IPS-18a (cell line): ENCODE results near the gene ZNF680.
"Not testable (repeated sequence)": the region's sequence is repeated elsewhere in the genome, so short reads cannot be mapped to it uniquely, and the experiment has no call there.

Experiments
- H3K27ac ChIP-seq: one replicate; pipeline ENCODE4 v1.5.1; 2013; ENCODE audit warnings: low read length
- H3K27me3 ChIP-seq: one replicate; pipeline ENCODE4 v1.6.1; 2013; ENCODE audit warnings: mild to moderate bottlenecking, low read length; ENCODE audit not compliant: control insufficient read depth, insufficient read depth
- H3K36me3 ChIP-seq: one replicate; pipeline ENCODE4 v1.6.1; 2013; ENCODE audit warnings: low read depth, low read length; ENCODE audit not compliant: control insufficient read depth
- H3K4me1 ChIP-seq: one replicate; pipeline ENCODE4 v1.6.1; 2013; ENCODE audit warnings: low read depth, low read length; ENCODE audit not compliant: control insufficient read depth
- H3K4me3 ChIP-seq: one replicate; pipeline ENCODE4 v1.5.1; 2013; ENCODE audit warnings: low read length
- H3K9ac ChIP-seq: one replicate; pipeline ENCODE4 v1.6.1; 2013; ENCODE audit warnings: mild to moderate bottlenecking, low read length, moderate library complexity
- H3K9me3 ChIP-seq: one replicate; pipeline ENCODE4 v1.6.1; 2013; ENCODE audit warnings: low read depth, low read length; ENCODE audit not compliant: control insufficient read depth

Gene ZNF680

GRCh38 chr7:64554188-64554587, 8.7 kb downstream of the ZNF680 start:
- H3K27me3 ChIP-seq, H3K9ac ChIP-seq, H3K27ac ChIP-seq, H3K4me1 ChIP-seq, H3K4me3 ChIP-seq, H3K36me3 ChIP-seq: not testable (repeated sequence)
- H3K9me3 ChIP-seq: peaks cover 14% of the 10 kb centered on the region

GRCh38 chr7:64551375-64552142, 11.3 kb downstream of the ZNF680 start:
- Histone ChIP-seq H3K4me3 (no peak overlapping the region), H3K27ac (no peak overlapping the region), H3K4me1 (no peaks in the 10 kb centered on the region), H3K27me3 (no peaks in the 10 kb centered on the region), H3K9me3 (peaks cover 10% of the 10 kb centered on the region), H3K9ac (no peak overlapping the region), H3K36me3 (no peaks in the 10 kb centered on the region)

- Histone ChIP-seq H3K36me3 (peaks cover 23% of the 10 kb centered on the region), H3K27me3 (no peaks in the 10 kb centered on the region), H3K27ac (no peak overlapping the region)
Measured at GRCh38 chr7:64544010-64544409, 18.9 kb downstream of the ZNF680 start.

GRCh38 chr7:64541438-64542359, 21.2 kb downstream of the ZNF680 start:
- Histone ChIP-seq H3K36me3 (peaks cover 27% of the 10 kb centered on the region), H3K9me3 (peaks cover 3% of the 10 kb centered on the region), H3K9ac (no peak overlapping the region)

More at GRCh38 chr7:64544010-64544409, 18.9 kb downstream of the ZNF680 start:
- H3K9me3 ChIP-seq: peaks cover 3% of the 10 kb centered on the region
- no peak overlapping the region for H3K4me3 ChIP-seq
- no peak overlapping the region for H3K9ac ChIP-seq
- H3K4me1 ChIP-seq: no peaks in the 10 kb centered on the region

GRCh38 chr7:64533756-64534155, 29.1 kb downstream of the ZNF680 start:
- Histone ChIP-seq H3K27me3 (no peaks in the 10 kb centered on the region), H3K36me3 (peaks cover 12% of the 10 kb centered on the region), H3K4me3 (no peak overlapping the region), H3K9me3 (peaks cover 28% of the 10 kb centered on the region), H3K9ac (no peak overlapping the region), H3K27ac (no peak overlapping the region), H3K4me1 (no peaks in the 10 kb centered on the region)

More at GRCh38 chr7:64541438-64542359, 21.2 kb downstream of the ZNF680 start:
- no peaks in the 10 kb centered on the region for H3K4me1 ChIP-seq
- no peak overlapping the region for H3K27ac ChIP-seq
- H3K27me3 ChIP-seq: no peaks in the 10 kb centered on the region
- no peak overlapping the region for H3K4me3 ChIP-seq

- peaks cover 66% of the 10 kb centered on the region for H3K9me3 ChIP-seq
Measured at GRCh38 chr7:64528770-64529169, 34.1 kb downstream of the ZNF680 start.

GRCh38 chr7:64521409-64521984, 41.4 kb downstream of the ZNF680 start:
- Histone ChIP-seq H3K9ac (no peak overlapping the region), H3K27me3 (no peaks in the 10 kb centered on the region), H3K27ac (no peak overlapping the region), H3K9me3 (peaks cover 88% of the 10 kb centered on the region), H3K36me3 (peaks cover 22% of the 10 kb centered on the region), H3K4me1 (no peaks in the 10 kb centered on the region), H3K4me3 (no peak overlapping the region)

More at GRCh38 chr7:64528770-64529169, 34.1 kb downstream of the ZNF680 start:
- H3K9ac ChIP-seq: no peak overlapping the region
- H3K27me3 ChIP-seq: no peaks in the 10 kb centered on the region
- peaks cover 24% of the 10 kb centered on the region for H3K36me3 ChIP-seq
- no peak overlapping the region for H3K4me3 ChIP-seq
- H3K4me1 ChIP-seq: no peaks in the 10 kb centered on the region
- H3K27ac ChIP-seq: no peak overlapping the region

GRCh38 chr7:64516451-64516850, 46.4 kb downstream of the ZNF680 start:
- H3K27ac ChIP-seq: no peak overlapping the region
- no peaks in the 10 kb centered on the region for H3K4me1 ChIP-seq
- H3K36me3 ChIP-seq: peaks cover 8% of the 10 kb centered on the region
- peaks cover 78% of the 10 kb centered on the region for H3K9me3 ChIP-seq
- H3K4me3 ChIP-seq: no peak overlapping the region
- no peak overlapping the region for H3K9ac ChIP-seq
- H3K27me3 ChIP-seq: no peaks in the 10 kb centered on the region

GRCh38 chr7:64515781-64516180, 47.1 kb downstream of the ZNF680 start:
- Histone ChIP-seq H3K4me1 (no peaks in the 10 kb centered on the region), H3K27ac (no peak overlapping the region), H3K9ac (no peak overlapping the region), H3K27me3 (no peaks in the 10 kb centered on the region), H3K4me3 (no peak overlapping the region), H3K9me3 (peaks cover 78% of the 10 kb centered on the region), H3K36me3 (peaks cover 3% of the 10 kb centered on the region)

GRCh38 chr7:64515330-64515729, 47.5 kb downstream of the ZNF680 start:
- Histone ChIP-seq H3K4me1 (no peaks in the 10 kb centered on the region), H3K9ac (no peak overlapping the region), H3K27me3 (no peaks in the 10 kb centered on the region), H3K27ac (no peak overlapping the region), H3K9me3 (peaks cover 75% of the 10 kb centered on the region), H3K36me3 (no peaks in the 10 kb centered on the region), H3K4me3 (no peak overlapping the region)

- Histone ChIP-seq H3K9ac (no peak overlapping the region), H3K4me1 (no peaks in the 10 kb centered on the region), H3K27ac (no peak overlapping the region), H3K4me3 (no peak overlapping the region), H3K36me3 (no peaks in the 10 kb centered on the region), H3K27me3 (no peaks in the 10 kb centered on the region), H3K9me3 (peaks cover 63% of the 10 kb centered on the region)
Measured at GRCh38 chr7:64509583-64509982, 53.3 kb downstream of the ZNF680 start.
